ENCODE measurements around the gene KIF26B. TPM values are rescaled to one million over a fixed set of nuclear protein-coding genes. Genes with fewer than 3 reads are reported as not detected.

Gene KIF26B
- total RNA-seq, 1 experiment from 2014 or later = 0.04 TPM

GRCh38 chr1:245131026-245131393 lies 23.8 kb upstream of the KIF26B start:
- Histone ChIP-seq H4K20me1 (ENCODE audit: low read length) (no peaks in the 10 kb centered on the region), H3K79me2 (ENCODE audit: low read length) (no peaks in the 10 kb centered on the region), H3F3A (ENCODE audit: low read length, unreplicated experiment) (no peaks in the 10 kb centered on the region), H3K9me3 (ENCODE audit: low read length) (no peaks in the 10 kb centered on the region), H3K27me3 (ENCODE audit: low read length) (peaks cover 55% of the 10 kb centered on the region), H2AFZ (ENCODE audit: low read length) (no peak overlapping the region), H3K9me2 (replicated peaks; ENCODE audit: low read length) (no peaks in the 10 kb centered on the region), H3K9ac (ENCODE audit: low read length) (no peak overlapping the region), H3K4me3 (ENCODE audit: low read length) (no peak overlapping the region), H3K4me2 (ENCODE audit: low read length) (no peak overlapping the region), H3K36me3 (ENCODE audit: low read depth, low read length) (no peaks in the 10 kb centered on the region), H3K4me1 (ENCODE audit: insufficient read depth, low read length) (no peaks in the 10 kb centered on the region), H3K27ac (ENCODE audit: low read length) (no peak overlapping the region)
- ChIA-PET CTCF (no interaction called here), POLR2A (ENCODE audit: unreplicated experiment) (no interaction called here)
- ATAC-seq (no peak), DNase-seq (no peak)
- intact Hi-C loops (cut with micrococcal nuclease) = no loop called here
- TF ChIP-seq EZH2 (IDR thresholded peaks at IDR 0.05; ENCODE audit: low read length, unreplicated experiment) = no peak
- TF ChIP-seq, protein P1, sequence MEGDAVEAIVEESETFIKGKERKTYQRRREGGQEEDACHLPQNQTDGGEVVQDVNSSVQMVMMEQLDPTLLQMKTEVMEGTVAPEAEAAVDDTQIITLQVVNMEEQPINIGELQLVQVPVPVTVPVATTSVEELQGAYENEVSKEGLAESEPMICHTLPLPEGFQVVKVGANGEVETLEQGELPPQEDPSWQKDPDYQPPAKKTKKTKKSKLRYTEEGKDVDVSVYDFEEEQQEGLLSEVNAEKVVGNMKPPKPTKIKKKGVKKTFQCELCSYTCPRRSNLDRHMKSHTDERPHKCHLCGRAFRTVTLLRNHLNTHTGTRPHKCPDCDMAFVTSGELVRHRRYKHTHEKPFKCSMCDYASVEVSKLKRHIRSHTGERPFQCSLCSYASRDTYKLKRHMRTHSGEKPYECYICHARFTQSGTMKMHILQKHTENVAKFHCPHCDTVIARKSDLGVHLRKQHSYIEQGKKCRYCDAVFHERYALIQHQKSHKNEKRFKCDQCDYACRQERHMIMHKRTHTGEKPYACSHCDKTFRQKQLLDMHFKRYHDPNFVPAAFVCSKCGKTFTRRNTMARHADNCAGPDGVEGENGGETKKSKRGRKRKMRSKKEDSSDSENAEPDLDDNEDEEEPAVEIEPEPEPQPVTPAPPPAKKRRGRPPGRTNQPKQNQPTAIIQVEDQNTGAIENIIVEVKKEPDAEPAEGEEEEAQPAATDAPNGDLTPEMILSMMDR (conservative IDR thresholded peaks at IDR 0.05; ENCODE audit: low read depth, low read length) = no peak
- no peak for TF ChIP-seq EZH2phosphoT487 (IDR thresholded peaks at IDR 0.05; ENCODE audit: borderline replicate concordance, low read length)
- no TSS peak for BruUV-seq (replicated peaks)

GRCh38 chr1:245132771-245133170 lies 22.0 kb upstream of the KIF26B start:
- Histone ChIP-seq H3K4me3 (ENCODE audit: low read length) (no peak overlapping the region), H3K27me3 (ENCODE audit: low read length) (peaks cover 72% of the 10 kb centered on the region), H3K9ac (ENCODE audit: low read length) (no peak overlapping the region), H3K9me3 (ENCODE audit: low read length) (no peaks in the 10 kb centered on the region), H3K9me2 (replicated peaks; ENCODE audit: low read length) (no peaks in the 10 kb centered on the region), H2AFZ (ENCODE audit: low read length) (no peak overlapping the region), H3K27ac (ENCODE audit: low read length) (no peak overlapping the region), H4K20me1 (ENCODE audit: low read length) (no peaks in the 10 kb centered on the region), H3K79me2 (ENCODE audit: low read length) (no peaks in the 10 kb centered on the region), H3K4me1 (ENCODE audit: insufficient read depth, low read length) (no peaks in the 10 kb centered on the region), H3K36me3 (ENCODE audit: low read depth, low read length) (no peaks in the 10 kb centered on the region), H3F3A (ENCODE audit: low read length, unreplicated experiment) (no peaks in the 10 kb centered on the region), H3K4me2 (ENCODE audit: low read length) (no peak overlapping the region)
- TF ChIP-seq, protein P1 (conservative IDR thresholded peaks at IDR 0.05; ENCODE audit: low read depth, low read length) = no peak
- TF ChIP-seq EZH2 (IDR thresholded peaks at IDR 0.05; ENCODE audit: low read length, unreplicated experiment) (no peak), EZH2phosphoT487 (IDR thresholded peaks at IDR 0.05; ENCODE audit: borderline replicate concordance, low read length) (no peak)
- no peak for DNase-seq
- intact Hi-C loops (cut with micrococcal nuclease) = no loop called here
- ChIA-PET POLR2A (ENCODE audit: unreplicated experiment) (no interaction called here), CTCF (no interaction called here)
- BruUV-seq (replicated peaks) = no TSS peak
- no peak for ATAC-seq

DNA sequence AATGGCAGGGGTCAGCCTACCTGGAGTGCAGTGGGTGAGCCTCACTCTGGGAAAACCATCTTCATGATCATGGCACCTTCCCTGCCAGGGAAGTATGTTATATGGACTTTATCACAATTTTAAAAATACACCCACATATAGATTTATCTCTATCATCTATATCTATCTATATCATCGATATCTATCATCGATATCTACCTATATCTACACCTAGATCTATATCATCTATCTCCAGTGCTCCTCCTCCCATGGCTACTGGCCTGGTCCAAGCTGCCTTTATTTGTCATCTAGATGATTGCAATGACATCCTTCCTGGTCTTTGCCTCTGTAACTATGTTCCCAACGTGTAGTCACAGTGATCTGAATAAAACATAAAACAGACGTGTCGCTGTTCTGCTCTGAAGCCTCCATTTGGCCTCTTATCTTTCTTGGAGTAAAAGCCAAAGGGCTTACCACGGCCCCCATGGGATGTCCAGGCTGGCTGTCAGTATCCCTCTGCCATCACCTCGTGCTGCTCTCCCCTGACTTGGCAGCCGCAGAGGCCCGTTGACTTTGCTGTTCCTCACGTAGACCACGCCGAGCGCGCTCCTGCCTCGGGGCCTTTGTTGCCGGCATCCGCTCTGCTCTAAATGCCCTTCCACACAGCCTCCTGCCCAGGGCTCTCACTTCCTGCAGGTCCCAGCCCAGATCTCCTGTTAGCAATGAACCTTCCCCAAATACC lies 20.6 kb upstream of the KIF26B start:
- no peak overlapping the region for H3K27ac ChIP-seq (ENCODE audit: low read length)
- intact Hi-C loops (cut with micrococcal nuclease) = no loop called here
- no peaks in the 10 kb centered on the region for H4K20me1 ChIP-seq (ENCODE audit: low read length)
- no peaks in the 10 kb centered on the region for H3K79me2 ChIP-seq (ENCODE audit: low read length)
- DNase-seq (no peak), ATAC-seq (no peak)
- no peak for TF ChIP-seq EZH2phosphoT487 (IDR thresholded peaks at IDR 0.05; ENCODE audit: borderline replicate concordance, low read length)
- no peak for TF ChIP-seq EZH2 (IDR thresholded peaks at IDR 0.05; ENCODE audit: low read length, unreplicated experiment)
- TF ChIP-seq, protein P1 (conservative IDR thresholded peaks at IDR 0.05; ENCODE audit: low read depth, low read length) = no peak
- H3K4me2 ChIP-seq (ENCODE audit: low read length) = no peak overlapping the region
- no peaks in the 10 kb centered on the region for H3F3A ChIP-seq (ENCODE audit: low read length, unreplicated experiment)
- H3K4me1 ChIP-seq (ENCODE audit: insufficient read depth, low read length) = no peaks in the 10 kb centered on the region
- H3K4me3 ChIP-seq (ENCODE audit: low read length) = no peak overlapping the region
- ChIA-PET POLR2A (ENCODE audit: unreplicated experiment) (no interaction called here), CTCF (no interaction called here)
- no peak overlapping the region for H3K9ac ChIP-seq (ENCODE audit: low read length)
- peaks cover 77% of the 10 kb centered on the region for H3K27me3 ChIP-seq (ENCODE audit: low read length)
- BruUV-seq (replicated peaks) = no TSS peak
- no peaks in the 10 kb centered on the region for H3K36me3 ChIP-seq (ENCODE audit: low read depth, low read length)
- no peak overlapping the region for H2AFZ ChIP-seq (ENCODE audit: low read length)
- H3K9me2 ChIP-seq (replicated peaks; ENCODE audit: low read length) = no peaks in the 10 kb centered on the region
- no peaks in the 10 kb centered on the region for H3K9me3 ChIP-seq (ENCODE audit: low read length)
